IMR-90 (cell line): ENCODE data around the gene ANKRD26. TPM values are rescaled to one million over a fixed set of nuclear protein-coding genes. Genes with fewer than 3 reads are reported as not detected.

Experiments
- ATAC-seq: fragments of 200-7000 bp; cut with Tn5 transposase; 2 replicates; pipeline ENCODE4 v1.9.1; 2020; ENCODE audit warnings: low read depth, mild to moderate bottlenecking, moderate library complexity
- BruUV-seq: library from RNA; stranded (reverse); fragments of 400-500 nt; replicated peaks from 2 replicates; lab custom pipeline; 2021; lab: Mats Ljungman, UMichigan
- CTCF ChIA-PET: fragments of 300-600 bp; formaldehyde crosslinking; extraction: SDS; loops from one replicate; lab custom pipeline; 2021; ENCODE audit warnings: antibody characterized with exemption; lab: Yijun Ruan, JAX
- POLR2A ChIA-PET: fragments of 300-600 bp; sonication (Branson Sonifier 250); formaldehyde crosslinking; loops from one replicate; lab custom pipeline; 2022; ENCODE audit warnings: antibody characterized with exemption; ENCODE audit not compliant: unreplicated experiment; lab: Charles Lee
- DNase-seq: peaks from one replicate; pipeline ENCODE4 v3.0.0; 2013
- H2AFZ ChIP-seq: replicated peaks from 2 replicates; pipeline ENCODE3; 2013; ENCODE audit warnings: low read length, mild to moderate bottlenecking; ENCODE audit not compliant: poor library complexity
- H2AK5ac ChIP-seq: 2 replicates; pipeline ENCODE4 v1.6.1; 2013; ENCODE audit warnings: low read depth, low read length, inconsistent platforms
- H2AK9ac ChIP-seq: replicated peaks from 2 replicates; pipeline ENCODE3; 2013; ENCODE audit warnings: mild to moderate bottlenecking, low read depth, low read length, moderate library complexity; ENCODE audit not compliant: poor library complexity
- H2BK120ac ChIP-seq: 2 replicates; pipeline ENCODE4 v1.6.1; 2013; ENCODE audit warnings: low read depth, low read length, inconsistent platforms
- H2BK15ac ChIP-seq: 3 replicates; pipeline ENCODE4 v1.6.1; 2013; ENCODE audit warnings: low read depth, low read length, inconsistent platforms
- H2BK20ac ChIP-seq: 2 replicates; pipeline ENCODE4 v1.6.1; 2013; ENCODE audit warnings: low read depth, mild to moderate bottlenecking, inconsistent platforms, low read length, moderate library complexity
- H2BK5ac ChIP-seq: 2 replicates; pipeline ENCODE4 v1.6.1; 2013; ENCODE audit warnings: mild to moderate bottlenecking, low read depth, low read length, inconsistent platforms; ENCODE audit not compliant: poor library complexity, severe bottlenecking
- H3K14ac ChIP-seq: replicated peaks from 2 replicates; pipeline ENCODE4 v1.6.1; 2013; ENCODE audit warnings: low read depth, low read length, inconsistent platforms
- H3K18ac ChIP-seq: 2 replicates; pipeline ENCODE4 v1.6.1; 2013; ENCODE audit warnings: low read depth, low read length, control low read depth
- H3K23ac ChIP-seq: 2 replicates; pipeline ENCODE4 v1.6.1; 2013; ENCODE audit warnings: low read depth, low read length, inconsistent platforms
- H3K27ac ChIP-seq: 2 replicates; pipeline ENCODE4 v1.5.1; 2013; ENCODE audit warnings: mild to moderate bottlenecking, control low read depth, low read length; ENCODE audit not compliant: insufficient read depth
- H3K27me3 ChIP-seq: 2 replicates; pipeline ENCODE4 v1.6.1; 2013; ENCODE audit warnings: low read length; ENCODE audit not compliant: control insufficient read depth, insufficient read depth
- H3K36me3 ChIP-seq: 2 replicates; pipeline ENCODE4 v1.6.1; 2013; ENCODE audit warnings: low read length, mixed read lengths; ENCODE audit not compliant: control insufficient read depth, insufficient read depth
- H3K4ac ChIP-seq: 2 replicates; pipeline ENCODE4 v1.6.1; 2013; ENCODE audit warnings: low read depth, low read length, inconsistent platforms
- H3K4me1 ChIP-seq: 2 replicates; pipeline ENCODE4 v1.6.1; 2013; ENCODE audit warnings: low read length, mixed read lengths; ENCODE audit not compliant: control insufficient read depth, insufficient read depth
- H3K4me2 ChIP-seq: 2 replicates; pipeline ENCODE4 v1.6.1; 2013; ENCODE audit warnings: low read depth, mild to moderate bottlenecking, control low read depth, low read length, moderate library complexity
- H3K4me3 ChIP-seq: 2 replicates; pipeline ENCODE4 v1.5.1; 2013; ENCODE audit warnings: low read depth, mild to moderate bottlenecking, control low read depth, low read length, moderate library complexity; ENCODE audit not compliant: insufficient read depth
- H3K56ac ChIP-seq: 2 replicates; pipeline ENCODE4 v1.6.1; 2013; ENCODE audit warnings: low read length, inconsistent platforms; ENCODE audit not compliant: insufficient read depth; ENCODE audit errors: extremely low read depth
- H3K79me1 ChIP-seq, 2 experiments: 2 replicates each; pipeline ENCODE4 v1.6.1; 2013; ENCODE audit warnings: low read length in 2 of 2, inconsistent platforms in 1 of 2, low read depth in 1 of 2
- H3K9ac ChIP-seq: 2 replicates; pipeline ENCODE4 v1.6.1; 2013; ENCODE audit warnings: low read depth, low read length, control low read depth
- H3K9me1 ChIP-seq: 2 replicates; pipeline ENCODE4 v1.6.1; 2013; ENCODE audit warnings: low read length, inconsistent platforms; ENCODE audit not compliant: insufficient read depth
- H3K9me3 ChIP-seq: 2 replicates; pipeline ENCODE4 v1.6.1; 2013; ENCODE audit warnings: low read length; ENCODE audit not compliant: control insufficient read depth, insufficient read depth
- H4K20me1 ChIP-seq: 2 replicates; pipeline ENCODE4 v1.6.1; 2013; ENCODE audit warnings: low read length, inconsistent platforms; ENCODE audit not compliant: insufficient read depth
- H4K5ac ChIP-seq: 2 replicates; pipeline ENCODE4 v1.6.1; 2013; ENCODE audit warnings: mild to moderate bottlenecking, low read depth, low read length, control low read depth
- H4K8ac ChIP-seq, 2 experiments: 2 replicates each; pipeline ENCODE4 v1.6.1; 2013; ENCODE audit warnings: low read depth in 2 of 2, low read length in 2 of 2, control low read depth in 1 of 2, inconsistent platforms in 1 of 2
- H4K91ac ChIP-seq: 2 replicates; pipeline ENCODE4 v1.6.1; 2013; ENCODE audit warnings: low read depth, low read length, inconsistent platforms; ENCODE audit not compliant: insufficient read depth
- BHLHE40 ChIP-seq: fragments of 150-350 bp; IDR thresholded peaks from 2 replicates; pipeline ENCODE4 v1.6.1; 2016; ENCODE audit warnings: mild to moderate bottlenecking, low read depth, low read length
- CEBPB ChIP-seq: IDR thresholded peaks from 2 replicates; pipeline ENCODE4 v1.6.1; 2012; ENCODE audit warnings: low read depth, low read length, improper control_type of control experiment
- CHD1 ChIP-seq: IDR thresholded peaks from 2 replicates; pipeline ENCODE4 v1.6.1; 2012; ENCODE audit warnings: low read depth, low read length, improper control_type of control experiment
- FOS ChIP-seq: fragments of 150-350 bp; IDR thresholded peaks from 2 replicates; pipeline ENCODE4 v1.6.1; 2016; ENCODE audit warnings: low read depth, low read length
- MAFK ChIP-seq: IDR thresholded peaks from 2 replicates; pipeline ENCODE4 v1.6.1; 2012; ENCODE audit warnings: low read depth, low read length, improper control_type of control experiment
- MAZ ChIP-seq: IDR thresholded peaks from 2 replicates; pipeline ENCODE4 v1.6.1; 2012; ENCODE audit warnings: low read depth, mild to moderate bottlenecking, low read length, improper control_type of control experiment, moderate library complexity, borderline replicate concordance
- MXI1 ChIP-seq: IDR thresholded peaks from 2 replicates; pipeline ENCODE4 v1.6.1; 2012; ENCODE audit warnings: low read depth, mild to moderate bottlenecking, low read length, moderate library complexity, borderline replicate concordance
- NFE2L2 ChIP-seq: fragments of 150-350 bp; IDR thresholded peaks from 2 replicates; pipeline ENCODE4 v1.6.1; 2016; ENCODE audit warnings: low read depth, mild to moderate bottlenecking, low read length
- POLR2A ChIP-seq: IDR thresholded peaks from 2 replicates; pipeline ENCODE4 v1.6.1; 2012; ENCODE audit warnings: mild to moderate bottlenecking, low read depth, low read length
- RAD21 ChIP-seq: IDR thresholded peaks from 2 replicates; pipeline ENCODE4 v1.6.1; 2012; ENCODE audit warnings: low read length, improper control_type of control experiment
- RCOR1 ChIP-seq: IDR thresholded peaks from 2 replicates; pipeline ENCODE4 v1.6.1; 2012; ENCODE audit warnings: mild to moderate bottlenecking, low read length, improper control_type of control experiment; ENCODE audit not compliant: insufficient replicate concordance
- RFX5 ChIP-seq: IDR thresholded peaks from 2 replicates; pipeline ENCODE4 v1.8.0; 2012; ENCODE audit warnings: low read depth, mild to moderate bottlenecking, low read length, moderate library complexity
- SMC3 ChIP-seq: fragments of 150-350 bp; IDR thresholded peaks from 2 replicates; pipeline ENCODE4 v1.6.1; 2016; ENCODE audit warnings: low read depth, mild to moderate bottlenecking, antibody characterized with exemption, low read length, moderate library complexity
- WGBS, 2 experiments: methylation state at CpG; one replicate each; pipeline versions ENCODE4 v1.1.5 to v1.1.7; 2013; ENCODE audit warnings: missing lambda C conversion rate in 2 of 2; ENCODE audit not compliant: insufficient read length in 1 of 2; ENCODE audit errors: extremely low coverage in 2 of 2; 5-methylcytosine and 5-hydroxymethylcytosine counted together
- dilution Hi-C: fragments of 300-500 bp; cut with HindIII; formaldehyde crosslinking; loops from one replicate; pipeline ENCODE4 v1.14.3; 2018; ENCODE audit warnings: low sequenced_read_pairs; ENCODE audit not compliant: unreplicated experiment
- in situ Hi-C: fragments of 300-500 bp; cut with MboI; formaldehyde crosslinking; loops from 3 replicates; pipeline ENCODE4 v1.14.3; 2019; ENCODE audit warnings: low sequenced_read_pairs, inconsistent platforms, mixed read lengths
- intact Hi-C: fragments of 100-400 bp; cut with micrococcal nuclease; formaldehyde crosslinking; loops from 2 replicates; pipeline ENCODE4 v1.10.0; 2022
- polyA plus RNA-seq, 3 experiments: library from polyadenylated mRNA; depleted of rRNA; stranded (reverse); fragments of >200 nt; gene quantifications; 2 replicates each; pipeline ENCODE4 v1.2.3, GENCODE V29; 2012; ENCODE audit warnings: low replicate concordance in 1 of 3
- total RNA-seq: library from RNA; depleted of rRNA; stranded (reverse); fragments of >200 nt; gene quantifications from 2 replicates; pipeline ENCODE4 v1.2.3, GENCODE V29; 2012
- TF ChIP-seq, protein P1 (sequence below): conservative IDR thresholded peaks from 2 replicates; pipeline ENCODE4 v1.5.1; 2012; ENCODE audit warnings: mild to moderate bottlenecking, low read depth, low read length, improper control_type of control experiment
- TF ChIP-seq, protein P2 (sequence below): fragments of 150-350 bp; IDR thresholded peaks from 2 replicates; pipeline ENCODE4 v1.6.1; 2016; ENCODE audit warnings: low read depth, mild to moderate bottlenecking, low read length, moderate library complexity, borderline replicate concordance
- TF ChIP-seq, protein P3 (sequence below): fragments of 150-350 bp; IDR thresholded peaks from 2 replicates; pipeline ENCODE4 v1.6.1; 2017; ENCODE audit warnings: mild to moderate bottlenecking, antibody characterized with exemption, low read length, low read depth

Gene ANKRD26
- total and polyA plus RNA-seq, 2 of the 4 experiments (the other 2 are of a cell fraction) = 1.3 to 4.8 TPM

DNA sequence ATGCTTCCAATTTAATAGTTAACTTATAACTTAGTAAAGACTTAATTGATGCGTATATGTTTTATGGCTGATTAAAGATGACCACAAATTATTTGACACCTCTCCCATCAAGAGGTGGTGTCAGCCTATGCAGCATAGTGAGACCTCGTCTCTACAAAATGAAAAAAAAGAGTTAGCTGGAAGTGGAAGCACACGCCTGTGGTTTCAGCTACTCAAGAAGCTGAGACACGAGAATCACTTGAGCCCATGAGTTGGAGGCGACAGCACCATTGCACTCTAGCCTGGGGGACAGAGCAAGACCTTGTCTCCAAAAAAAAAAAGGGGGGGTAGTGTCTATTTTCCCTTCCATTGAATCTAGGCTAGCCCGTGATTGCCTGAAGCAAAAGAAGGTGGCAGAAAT lies 140.5 kb downstream of the ANKRD26 start:
- Histone ChIP-seq H3K4me3 (no peak overlapping the region), H3K4me1 (peaks cover 2% of the 10 kb centered on the region; the same call in 1 of the 2 replicates), H3K27ac (no peak overlapping the region), H2AK9ac (no peak overlapping the region), H4K8ac (no peak overlapping the region), H4K5ac (no peak overlapping the region), H3K23ac (no peak overlapping the region), H3K9ac (no peak overlapping the region), H2AFZ (no peak overlapping the region), H3K14ac (no peak overlapping the region), H3K18ac (no peak overlapping the region), H2BK5ac (no peak overlapping the region), H3K36me3 (no peaks in the 10 kb centered on the region), H3K27me3 (no peaks in the 10 kb centered on the region), H2BK15ac (no peak overlapping the region), H2AK5ac (no peak overlapping the region), H3K9me3 (no peaks in the 10 kb centered on the region), H3K4me2 (no peak overlapping the region), H3K9me1 (no peaks in the 10 kb centered on the region), H4K20me1 (no peaks in the 10 kb centered on the region), H2BK20ac (no peak overlapping the region), H3K4ac (no peak overlapping the region), H2BK120ac (no peak overlapping the region), H4K91ac (no peak overlapping the region), H3K79me1 (no peaks in the 10 kb centered on the region), H3K56ac (no peak overlapping the region)
- intact Hi-C loops = no loop called here
- in situ Hi-C loops = no loop called here
- POLR2A ChIA-PET = no interaction called here
- CTCF ChIA-PET = interaction anchor here (0.6 to 1.2 kb wide), 2 partner anchors 8 to 13 kb away, joined by 3 to 11 read pairs; no protein-coding TSS in a partner anchor
- ATAC-seq (no peak), DNase-seq (no peak)
- TF ChIP-seq CEBPB (no peak), MAZ (no peak), BHLHE40 (no peak), FOS (no peak), CHD1 (no peak), SMC3 (no peak), RCOR1 (no peak), MXI1 (no peak), NFE2L2 (no peak), RAD21 (no peak), MAFK (no peak), RFX5 (no peak), POLR2A (no peak)
- TF ChIP-seq, protein P1, sequence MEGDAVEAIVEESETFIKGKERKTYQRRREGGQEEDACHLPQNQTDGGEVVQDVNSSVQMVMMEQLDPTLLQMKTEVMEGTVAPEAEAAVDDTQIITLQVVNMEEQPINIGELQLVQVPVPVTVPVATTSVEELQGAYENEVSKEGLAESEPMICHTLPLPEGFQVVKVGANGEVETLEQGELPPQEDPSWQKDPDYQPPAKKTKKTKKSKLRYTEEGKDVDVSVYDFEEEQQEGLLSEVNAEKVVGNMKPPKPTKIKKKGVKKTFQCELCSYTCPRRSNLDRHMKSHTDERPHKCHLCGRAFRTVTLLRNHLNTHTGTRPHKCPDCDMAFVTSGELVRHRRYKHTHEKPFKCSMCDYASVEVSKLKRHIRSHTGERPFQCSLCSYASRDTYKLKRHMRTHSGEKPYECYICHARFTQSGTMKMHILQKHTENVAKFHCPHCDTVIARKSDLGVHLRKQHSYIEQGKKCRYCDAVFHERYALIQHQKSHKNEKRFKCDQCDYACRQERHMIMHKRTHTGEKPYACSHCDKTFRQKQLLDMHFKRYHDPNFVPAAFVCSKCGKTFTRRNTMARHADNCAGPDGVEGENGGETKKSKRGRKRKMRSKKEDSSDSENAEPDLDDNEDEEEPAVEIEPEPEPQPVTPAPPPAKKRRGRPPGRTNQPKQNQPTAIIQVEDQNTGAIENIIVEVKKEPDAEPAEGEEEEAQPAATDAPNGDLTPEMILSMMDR = no peak
- TF ChIP-seq, protein P2, sequence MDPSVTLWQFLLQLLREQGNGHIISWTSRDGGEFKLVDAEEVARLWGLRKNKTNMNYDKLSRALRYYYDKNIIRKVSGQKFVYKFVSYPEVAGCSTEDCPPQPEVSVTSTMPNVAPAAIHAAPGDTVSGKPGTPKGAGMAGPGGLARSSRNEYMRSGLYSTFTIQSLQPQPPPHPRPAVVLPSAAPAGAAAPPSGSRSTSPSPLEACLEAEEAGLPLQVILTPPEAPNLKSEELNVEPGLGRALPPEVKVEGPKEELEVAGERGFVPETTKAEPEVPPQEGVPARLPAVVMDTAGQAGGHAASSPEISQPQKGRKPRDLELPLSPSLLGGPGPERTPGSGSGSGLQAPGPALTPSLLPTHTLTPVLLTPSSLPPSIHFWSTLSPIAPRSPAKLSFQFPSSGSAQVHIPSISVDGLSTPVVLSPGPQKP = no peak
- TF ChIP-seq, protein P3, sequence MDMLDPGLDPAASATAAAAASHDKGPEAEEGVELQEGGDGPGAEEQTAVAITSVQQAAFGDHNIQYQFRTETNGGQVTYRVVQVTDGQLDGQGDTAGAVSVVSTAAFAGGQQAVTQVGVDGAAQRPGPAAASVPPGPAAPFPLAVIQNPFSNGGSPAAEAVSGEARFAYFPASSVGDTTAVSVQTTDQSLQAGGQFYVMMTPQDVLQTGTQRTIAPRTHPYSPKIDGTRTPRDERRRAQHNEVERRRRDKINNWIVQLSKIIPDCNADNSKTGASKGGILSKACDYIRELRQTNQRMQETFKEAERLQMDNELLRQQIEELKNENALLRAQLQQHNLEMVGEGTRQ = no peak
- BruUV-seq = no TSS peak
- dilution Hi-C loops = no loop called here
- WGBS, 2 experiments = no CpG with 5 or more reads among the region's 6 CpGs
